ENCODE data around the gene TRAPPC5. TPM values are rescaled to one million over a fixed set of nuclear protein-coding genes. Genes with fewer than 3 reads are reported as not detected.

Gene TRAPPC5
- 42.8 and 84.9 TPM in 2 replicates for total RNA-seq

GRCh38 chr19:7680606-7681339, at the start of gene TRAPPC5:
Gene TRAPPC5, plus strand, starts transcription at chr19:7680833. Its CDS starts 1,421 bp downstream, at chr19:7682254.

GRCh38 chr19:7633698-7634097, 46.9 kb upstream of the TRAPPC5 start, which contains the start of gene PCP2:
Gene PCP2, minus strand, starts transcription at chr19:7633719. Its CDS starts 262 bp downstream, at chr19:7633457.

DNA sequence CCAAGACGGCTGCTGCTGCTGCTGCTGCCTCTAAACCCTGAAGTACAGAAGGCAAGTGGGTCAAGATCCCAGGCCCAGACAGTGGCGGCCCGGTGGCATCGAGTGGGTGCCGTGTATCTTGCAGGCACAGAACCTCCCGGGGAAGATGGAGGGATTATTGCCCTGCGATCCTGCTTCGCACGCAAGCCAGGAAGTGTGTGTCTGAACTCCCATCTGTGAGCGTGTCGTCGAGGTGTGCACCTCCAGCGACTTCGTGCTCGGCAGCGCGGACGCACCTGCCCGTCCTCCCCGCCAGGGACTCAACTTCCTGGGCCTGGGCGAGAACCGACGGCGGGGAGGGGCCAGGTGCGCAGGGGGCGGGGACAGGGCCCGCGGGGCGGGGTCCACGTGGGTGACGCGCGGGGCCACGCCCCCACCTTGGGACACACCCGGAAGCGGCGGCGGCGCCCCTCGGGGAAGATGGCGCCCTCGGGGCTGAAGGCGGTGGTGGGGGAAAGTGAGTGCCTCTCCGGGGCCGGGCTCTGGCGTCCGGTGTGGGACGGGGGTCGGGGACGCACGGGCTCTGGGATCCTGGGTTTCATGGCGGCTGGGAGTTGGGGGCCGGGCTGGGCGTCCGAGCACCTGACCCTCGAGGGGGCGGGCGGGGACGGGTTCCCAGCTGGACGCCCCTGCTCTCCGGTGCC, 43.8 kb upstream of the TRAPPC5 start, which contains the start of gene STXBP2:
Gene STXBP2 (plus strand): TSS at position 420 of the 683 bp plus-strand sequence. CDS start 40 bp downstream, at position 460.

DNA sequence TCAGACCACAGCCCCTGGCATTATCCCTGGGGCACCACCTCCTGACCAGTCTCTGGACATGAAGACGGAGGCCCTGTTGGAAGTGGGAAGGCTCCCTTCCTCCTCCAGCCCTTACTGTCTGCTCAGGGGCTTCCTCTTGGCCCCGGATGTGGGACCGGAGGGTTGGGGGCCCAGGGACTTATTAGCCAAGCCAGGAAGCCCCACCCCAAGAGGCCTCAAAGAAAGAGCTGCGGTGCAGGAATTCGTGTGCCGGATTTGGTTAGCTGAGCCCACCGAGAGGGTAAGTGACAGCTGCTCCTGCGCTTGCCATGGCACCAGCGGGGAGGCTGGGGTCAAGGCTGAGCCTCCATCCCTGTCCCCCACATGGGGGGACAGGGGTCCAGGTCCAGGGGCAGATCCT, 11.8 kb upstream of the TRAPPC5 start, which contains the start of gene RETN:
Gene RETN (plus strand): TSS at position 208 of the 400 bp plus-strand sequence. CDS start 278 bp downstream, outside the sequence.

DNA sequence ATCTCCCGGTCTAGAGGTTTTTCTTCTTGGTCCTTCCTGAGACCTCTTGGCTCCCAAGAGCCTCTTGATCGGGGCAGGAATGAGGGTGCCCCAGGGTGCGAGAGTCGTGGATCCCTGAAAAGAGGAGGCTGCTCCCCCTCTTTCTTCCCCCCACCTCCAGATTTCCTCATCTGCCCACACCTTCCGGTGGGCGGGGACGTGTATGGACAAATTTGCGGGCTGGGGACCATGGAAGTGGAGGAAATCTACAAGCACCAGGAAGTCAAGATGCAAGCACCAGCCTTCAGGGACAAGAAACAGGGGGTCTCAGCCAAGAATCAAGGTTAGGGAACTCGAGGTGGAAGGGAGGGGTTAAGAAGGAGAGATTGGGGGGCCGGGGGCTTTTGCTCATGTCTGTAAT, 3.8 kb upstream of the TRAPPC5 start, which contains the start of gene MCEMP1:
Gene MCEMP1 (plus strand): TSS at position 237 of the 400 bp plus-strand sequence. CDS start 31 bp downstream, at position 268.

GRCh38 chr19:7701654-7702457, 21.2 kb downstream of the TRAPPC5 start, which contains the start of gene FCER2:
Gene FCER2, minus strand, starts transcription at chr19:7702131. Its CDS starts 2,371 bp downstream, at chr19:7699760.

DNA sequence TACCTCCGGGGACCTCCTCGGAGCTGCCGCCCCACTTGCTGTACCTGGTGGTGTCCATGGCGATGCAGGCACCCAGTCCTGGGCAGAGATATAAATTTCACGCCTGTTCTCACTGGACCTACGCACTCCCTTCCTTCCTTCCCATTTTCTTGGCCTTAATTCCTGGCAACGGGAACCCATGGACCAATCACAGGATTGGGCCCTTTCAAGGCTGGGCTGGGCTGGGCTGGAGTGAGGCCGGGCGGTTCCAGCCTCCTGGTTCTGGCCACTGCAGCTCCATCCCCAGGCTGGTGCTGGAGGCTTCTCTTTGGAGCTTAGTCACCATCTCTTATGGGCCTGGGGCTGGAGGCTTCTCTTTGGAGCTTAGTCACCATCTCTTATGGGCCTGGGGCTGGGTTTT, 51.4 kb downstream of the TRAPPC5 start, which contains the start of gene CLEC4G:
Gene CLEC4G (minus strand): TSS at position 66 of the 400 bp plus-strand sequence. CDS start 8 bp downstream, at position 58.

Other genes starting within 250 kb of the TRAPPC5 start
- 1.5 and 6.2 TPM in 2 replicates for gene PEX11G, start 191.8 kb upstream of the TRAPPC5 start, total RNA-seq
- 6.7 and 10.4 TPM in 2 replicates for gene ZNF358, start 164.7 kb upstream of the TRAPPC5 start, total RNA-seq
- gene MCOLN1, start 158.2 kb upstream of the TRAPPC5 start, total RNA-seq, result 3.1 and 4.2 TPM in 2 replicates
- gene PNPLA6, start 145.1 kb upstream of the TRAPPC5 start, total RNA-seq, result 61.4 and 80.3 TPM in 2 replicates
- not detected in 2 replicates for gene CAMSAP3, start 85.0 kb upstream of the TRAPPC5 start, total RNA-seq
- gene XAB2, start 51.3 kb upstream of the TRAPPC5 start, total RNA-seq, result 14.9 and 30.3 TPM in 2 replicates
- gene PET100, start 51.0 kb upstream of the TRAPPC5 start, total RNA-seq, result 9.6 and 14.6 TPM in 2 replicates
- not detected in 2 replicates for gene PCP2, start 47.1 kb upstream of the TRAPPC5 start, total RNA-seq
- gene STXBP2, start 43.7 kb upstream of the TRAPPC5 start, total RNA-seq, result 32.1 and 51.8 TPM in 2 replicates
- not detected in 2 replicates for gene RETN, start 11.8 kb upstream of the TRAPPC5 start, total RNA-seq
- gene MCEMP1, start 3.7 kb upstream of the TRAPPC5 start, total RNA-seq, result not detected in 2 replicates
- not detected in 2 replicates for gene FCER2, start 21.3 kb downstream of the TRAPPC5 start, total RNA-seq
- gene CLEC4G, start 51.3 kb downstream of the TRAPPC5 start, total RNA-seq, result not detected in 2 replicates
- gene CD209, start 66.7 kb downstream of the TRAPPC5 start, total RNA-seq, result not detected in 2 replicates
- gene CLEC4M, start 82.4 kb downstream of the TRAPPC5 start, total RNA-seq, result 0.19 and 0.28 TPM in 2 replicates
- 17.2 and 17.3 TPM in 2 replicates for gene EVI5L, start 149.4 kb downstream of the TRAPPC5 start, total RNA-seq
- under 0.01 TPM in 1 of 2 replicates, not detected in the other for gene PRR36, start 193.6 kb downstream of the TRAPPC5 start, total RNA-seq
- 2.3 and 2.8 TPM in 2 replicates for gene LRRC8E, start 207.7 kb downstream of the TRAPPC5 start, total RNA-seq
- 8.2 and 9.2 TPM in 2 replicates for gene MAP2K7, start 223.0 kb downstream of the TRAPPC5 start, total RNA-seq
- 1.7 and 3.1 TPM in 2 replicates for gene TGFBR3L, start 234.0 kb downstream of the TRAPPC5 start, total RNA-seq
- 12.1 and 19.6 TPM in 2 replicates for gene SNAPC2, start 239.5 kb downstream of the TRAPPC5 start, total RNA-seq
- gene CTXN1, start 245.3 kb downstream of the TRAPPC5 start, total RNA-seq, result 1.2 and 1.4 TPM in 2 replicates